Renal pelvis (tissue), 12 donors: ENCODE data around the gene NAIP. TPM values are rescaled to one million over a fixed set of nuclear protein-coding genes. Genes with fewer than 3 reads are reported as not detected.
"Not testable (repeated sequence)": the region's sequence is repeated elsewhere in the genome, so short reads cannot be mapped to it uniquely, and the experiment has no call there.

Experiments used
- DNase-seq: peaks from one replicate; pipeline ENCODE4 v3.0.0-alpha.2; 2013
- long read RNA-seq, 16 experiments: transcript quantifications; one replicate each; lab custom pipeline, GENCODE V29; 2026
- polyA plus RNA-seq, 3 donors: library from polyadenylated mRNA; unstranded; fragments of 120-200 nt; gene quantifications; one replicate each; pipeline ENCODE4 v1.2.1, GENCODE V29; 2013; ENCODE audit not compliant: insufficient read length in 3 of 3

Gene NAIP
- polyA plus RNA-seq, result 10 to 100 TPM; 17.3 to 45.6 (median 37.5) TPM
- long read RNA-seq, donor 1, full-length matches to known transcripts, result 1 of 1 reads
- long read RNA-seq, donor 1, partial matches to known transcripts, result 0 of 1 reads
- long read RNA-seq, donor 1, other reads (novel, unspliced or antisense), result 0 of 1 reads
- long read RNA-seq, donor 2, full-length matches to known transcripts, result 1 of 1 reads
- long read RNA-seq, donor 2, partial matches to known transcripts, result 0 of 1 reads
- long read RNA-seq, donor 2, other reads (novel, unspliced or antisense), result 0 of 1 reads
- long read RNA-seq, donor 3, result 0 reads
- long read RNA-seq, donor 4, full-length matches to known transcripts, result 1 of 1 reads
- long read RNA-seq, donor 4, partial matches to known transcripts, result 0 of 1 reads
- long read RNA-seq, donor 4, other reads (novel, unspliced or antisense), result 0 of 1 reads
- long read RNA-seq, donor 5, result 0 reads
- long read RNA-seq, donor 6, full-length matches to known transcripts, result 1 of 1 reads
- long read RNA-seq, donor 6, partial matches to known transcripts, result 0 of 1 reads
- long read RNA-seq, donor 6, other reads (novel, unspliced or antisense), result 0 of 1 reads
- long read RNA-seq, donor 7, full-length matches to known transcripts, result 2 of 2 reads
- long read RNA-seq, donor 7, partial matches to known transcripts, result 0 of 2 reads
- long read RNA-seq, donor 7, other reads (novel, unspliced or antisense), result 0 of 2 reads
- long read RNA-seq, donor 8, result 0 reads
- long read RNA-seq, donor 9, full-length matches to known transcripts, result 1 of 1 reads
- long read RNA-seq, donor 9, partial matches to known transcripts, result 0 of 1 reads
- long read RNA-seq, donor 9, other reads (novel, unspliced or antisense), result 0 of 1 reads
- long read RNA-seq, donor 10, full-length matches to known transcripts, result 2 of 2 reads
- long read RNA-seq, donor 10, partial matches to known transcripts, result 0 of 2 reads
- long read RNA-seq, donor 10, other reads (novel, unspliced or antisense), result 0 of 2 reads
- long read RNA-seq, donor 11, partial matches to known transcripts, result 0 of 1 reads
- long read RNA-seq, donor 11, other reads (novel, unspliced or antisense), result 0 of 1 reads
- long read RNA-seq, donor 12, result 0 reads
- long read RNA-seq, donor 13, full-length matches to known transcripts, result 2 of 7 reads
- long read RNA-seq, donor 13, partial matches to known transcripts, result 5 of 7 reads
- long read RNA-seq, donor 13, other reads (novel, unspliced or antisense), result 0 of 7 reads
- long read RNA-seq, donor 14, full-length matches to known transcripts, result 1 of 1 reads
- long read RNA-seq, donor 14, partial matches to known transcripts, result 0 of 1 reads
- long read RNA-seq, donor 14, other reads (novel, unspliced or antisense), result 0 of 1 reads
- long read RNA-seq, donor 15, full-length matches to known transcripts, result 1 of 1 reads
- long read RNA-seq, donor 15, partial matches to known transcripts, result 0 of 1 reads
- long read RNA-seq, donor 15, other reads (novel, unspliced or antisense), result 0 of 1 reads
- long read RNA-seq, donor 16, result 0 reads

GRCh38 chr5:71025289-71025953 is at the start of gene NAIP:
Gene NAIP (minus strand): TSS chr5:71025339. CDS start chr5:71012915, 12,424 bp downstream.
- DNase-seq, result not testable (repeated sequence)

GRCh38 chr5:71067262-71067928 is 42.3 kb upstream of the NAIP start, which contains the start of gene GTF2H2:
Gene GTF2H2 (minus strand): TSS chr5:71067676. CDS start chr5:71062763, 4,913 bp downstream.
- DNase-seq, result not testable (repeated sequence)

- DNase-seq, result not testable (repeated sequence)
Observed at GRCh38 chr5:71061322-71061721, 36.2 kb upstream of the NAIP start.

GRCh38 chr5:71059426-71059825 is 34.3 kb upstream of the NAIP start:
- not testable (repeated sequence) for DNase-seq

DNA sequence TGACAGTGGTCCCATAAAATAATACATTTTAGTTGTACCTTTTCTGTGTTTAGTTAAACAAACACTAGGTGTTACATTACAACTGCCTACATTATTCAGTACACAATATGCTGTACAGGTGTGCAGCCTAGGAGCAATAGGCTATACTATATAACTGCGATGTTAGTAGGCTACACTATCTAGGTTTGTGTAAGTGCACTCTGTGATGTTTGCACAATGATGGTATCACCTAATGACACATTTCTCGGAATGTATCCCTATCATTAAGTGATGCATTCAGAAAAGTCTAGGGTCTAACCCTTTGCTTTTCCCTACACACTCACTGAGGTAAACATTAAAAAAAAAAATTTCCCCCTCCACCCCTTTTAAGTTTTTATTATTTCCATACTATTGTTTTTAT is 19.7 kb upstream of the NAIP start:
- DNase-seq, result not testable (repeated sequence)

GRCh38 chr5:71044128-71044527 is 19.0 kb upstream of the NAIP start:
- not testable (repeated sequence) for DNase-seq

DNA sequence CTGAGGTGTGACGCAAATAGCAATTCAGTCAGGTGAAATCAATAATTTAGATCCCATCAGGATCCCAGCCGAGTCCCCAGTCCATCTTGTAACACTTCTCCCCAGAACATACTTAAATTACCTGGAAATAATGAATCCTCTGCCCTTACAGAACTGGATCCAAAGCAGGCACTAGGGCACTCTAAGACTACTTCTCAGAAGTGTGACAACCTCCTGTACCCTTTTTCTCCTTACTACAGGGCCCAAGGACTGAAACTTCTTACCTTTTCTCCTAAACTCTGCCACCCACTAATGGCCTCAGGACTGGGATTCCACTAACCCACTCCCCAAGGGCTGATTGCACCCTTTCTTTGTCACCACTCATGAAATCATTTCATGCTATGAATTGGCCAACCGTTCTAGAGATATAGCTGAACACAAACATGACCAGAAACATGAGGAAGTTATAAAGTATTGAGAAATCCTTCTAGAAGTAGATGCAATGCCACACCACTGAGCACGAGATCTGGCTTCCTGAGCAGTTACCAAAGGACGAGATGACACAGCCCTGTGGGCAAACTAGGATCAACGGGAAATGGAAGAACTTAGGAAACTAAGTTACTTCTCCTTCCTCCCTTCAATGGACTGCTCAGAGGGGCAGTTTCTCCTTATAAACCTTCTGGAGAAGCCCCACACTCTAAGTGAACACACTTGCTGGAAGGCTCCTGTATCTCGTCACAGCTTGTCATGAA is 6.1 kb upstream of the NAIP start:
- DNase-seq, result not testable (repeated sequence)

DNA sequence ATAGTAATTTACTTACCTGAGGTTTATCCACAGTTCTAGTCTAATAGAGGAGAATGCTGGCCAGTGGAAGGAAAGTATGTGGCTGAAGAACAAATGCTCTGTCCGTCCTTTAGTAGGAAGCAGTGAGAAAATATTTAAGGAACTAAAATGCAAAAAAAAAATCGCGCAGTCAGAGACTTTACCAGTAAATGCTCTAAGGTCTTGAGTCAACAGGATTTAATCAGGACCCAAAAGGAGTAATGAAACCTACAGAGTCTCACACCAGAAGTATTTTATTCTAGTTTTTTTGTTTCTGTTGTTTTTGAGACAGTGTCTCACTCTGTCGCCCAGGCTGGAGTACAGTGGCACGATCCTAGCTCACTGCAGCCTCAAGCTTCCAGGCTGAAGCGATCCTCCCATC is 4.5 kb downstream of the NAIP start:
- not testable (repeated sequence) for DNase-seq

- not testable (repeated sequence) for DNase-seq
Observed at GRCh38 chr5:71018376-71019005, 6.6 kb downstream of the NAIP start.

- no peak for DNase-seq
Observed at GRCh38 chr5:71014176-71014575, 11.0 kb downstream of the NAIP start.

DNA sequence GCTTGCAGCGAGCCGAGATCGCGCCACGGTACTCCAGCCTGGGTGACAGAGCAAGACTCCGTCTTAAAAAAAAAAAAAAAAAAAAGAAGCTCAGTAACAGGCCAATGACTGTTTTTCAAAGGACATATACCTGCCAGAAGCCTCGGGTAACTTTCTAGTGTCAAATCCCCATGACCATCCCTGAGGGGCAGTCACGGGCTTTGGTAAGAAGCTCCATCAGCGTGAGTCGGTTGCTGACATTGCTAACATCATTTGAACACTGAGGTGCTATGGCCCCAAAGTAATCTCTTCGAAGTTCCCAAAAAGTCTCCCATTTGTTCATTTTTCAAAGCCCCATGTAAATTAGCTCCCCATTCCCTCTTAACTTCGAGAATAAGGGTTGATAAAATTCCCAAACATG is 11.6 kb downstream of the NAIP start:
- no peak for DNase-seq

DNA sequence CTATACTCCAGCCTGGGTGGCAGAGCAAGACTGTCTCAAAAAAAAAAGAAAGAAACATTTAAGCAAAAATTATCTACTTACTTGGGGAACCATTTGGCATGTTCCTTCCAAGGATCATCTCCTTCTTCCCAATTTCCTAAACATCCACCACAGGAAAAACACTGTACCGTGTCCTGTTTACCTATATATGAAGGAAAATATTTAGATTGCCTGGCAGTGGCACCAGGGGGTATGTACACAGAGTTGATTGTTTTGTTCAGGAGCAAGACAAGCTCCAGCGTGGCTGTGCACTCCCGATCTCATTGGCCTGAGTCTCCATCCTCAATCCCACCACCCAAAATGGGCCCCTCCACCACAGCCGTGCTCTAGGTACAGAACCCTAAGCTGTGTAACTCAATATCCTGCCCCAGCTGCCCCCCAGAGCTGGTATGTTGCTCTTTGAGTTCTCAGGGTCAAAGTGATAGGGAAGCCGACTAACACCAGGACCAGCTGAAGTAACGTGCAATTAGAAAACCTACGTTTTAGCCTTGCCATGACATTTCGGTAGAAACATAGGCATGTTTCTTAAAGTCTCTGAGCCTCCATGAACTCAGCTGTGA is 13.8 kb downstream of the NAIP start:
- no peak for DNase-seq

DNA sequence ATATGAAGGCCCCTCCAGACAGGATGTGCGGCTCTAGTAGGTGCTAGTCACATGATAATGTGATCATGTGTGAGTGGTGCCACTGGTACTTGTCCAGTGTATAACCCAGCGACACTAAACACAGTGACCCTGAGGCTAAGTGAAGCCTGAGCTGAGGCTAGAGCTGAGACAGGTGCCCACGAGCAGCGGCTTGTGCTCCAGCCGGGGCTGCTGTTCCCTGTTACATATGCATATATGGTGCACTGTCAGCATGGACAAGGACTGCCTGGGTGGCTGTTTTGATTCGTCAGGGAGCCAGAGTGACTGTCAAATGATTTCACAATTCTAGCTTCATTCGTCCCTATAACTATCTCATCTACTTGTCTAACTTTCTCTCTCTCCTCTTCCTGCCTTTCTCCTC is 18.2 kb downstream of the NAIP start:
- DNase-seq, result not testable (repeated sequence)

DNA sequence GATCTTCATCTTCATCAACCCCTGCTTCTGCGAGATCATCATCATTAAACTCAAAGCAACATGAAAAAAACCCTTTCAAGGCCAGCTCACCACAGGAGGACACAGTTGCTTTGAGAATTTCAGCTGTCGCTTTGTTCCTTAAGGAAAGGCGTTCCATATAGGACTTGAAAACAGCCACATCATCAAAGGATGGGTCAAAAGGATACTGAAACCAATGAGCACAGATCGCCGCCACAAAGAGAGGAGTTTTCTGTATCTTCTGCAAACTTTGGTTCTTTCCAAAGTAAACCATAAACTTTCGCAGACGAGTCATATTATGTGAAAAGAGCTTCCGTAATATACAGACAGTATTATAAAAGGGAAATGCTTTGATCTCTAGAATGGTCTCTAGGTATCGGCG is 40.3 kb downstream of the NAIP start:
- not testable (repeated sequence) for DNase-seq

DNA sequence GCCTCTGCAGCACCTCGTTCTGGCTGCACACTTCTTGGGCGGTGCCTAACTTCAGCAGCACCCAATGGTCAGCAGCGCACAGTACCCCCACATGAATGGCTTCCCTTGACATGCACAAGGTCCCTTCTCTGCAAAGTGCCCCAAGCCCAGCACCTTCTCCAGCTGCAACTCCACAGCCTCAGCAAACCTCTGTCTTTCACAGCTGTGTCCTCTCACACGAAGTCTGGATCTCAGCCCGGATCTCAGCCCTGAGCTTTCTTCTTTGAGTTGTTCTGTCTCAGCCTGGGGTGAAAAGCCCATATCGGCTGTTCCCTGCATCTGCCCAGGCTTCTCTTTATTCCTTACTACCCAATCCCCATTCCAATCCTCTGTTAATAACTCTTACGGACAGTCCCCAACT is 57.9 kb downstream of the NAIP start:
- DNase-seq, result not testable (repeated sequence)

- not testable (repeated sequence) for DNase-seq
Observed at GRCh38 chr5:70964531-70964930, 60.6 kb downstream of the NAIP start.

DNA sequence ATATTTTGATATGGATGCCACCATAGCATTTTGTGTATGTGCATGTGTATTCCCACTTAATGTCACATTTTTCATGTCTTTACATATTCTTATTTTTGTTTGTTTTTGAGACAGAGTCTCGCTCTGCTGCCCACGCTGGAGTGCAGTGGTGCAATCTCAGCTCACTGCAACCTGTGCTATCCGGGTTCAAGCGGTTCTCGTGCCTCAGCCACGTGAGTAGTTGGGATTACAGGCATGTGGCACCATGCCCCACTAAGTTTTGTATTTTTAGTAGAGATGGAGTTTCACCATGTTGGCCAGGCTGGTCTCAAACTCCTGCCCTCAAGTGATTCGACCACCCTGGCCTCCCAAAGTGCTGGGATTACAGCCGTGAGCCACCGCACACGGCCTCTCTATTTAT is 72.1 kb downstream of the NAIP start:
- not testable (repeated sequence) for DNase-seq

GRCh38 chr5:70932560-70932959 is 92.6 kb downstream of the NAIP start:
- DNase-seq, result not testable (repeated sequence)
